K562 (cell line): ENCODE data around the gene CSTF2T. TPM values are rescaled to one million over a fixed set of nuclear protein-coding genes. Genes with fewer than 3 reads are reported as not detected.

Experiments
- ATAC-seq: fragments of 200-7000 bp; cut with Tn5 transposase; 3 replicates; pipeline ENCODE4 v1.9.1; 2020; ENCODE audit warnings: moderate library complexity
- BruUV-seq: library from RNA; stranded (reverse); fragments of 400-500 nt; replicated peaks from 2 replicates; lab custom pipeline; 2021; lab: Mats Ljungman, UMichigan
- CTCF ChIA-PET: fragments of 300-600 bp; formaldehyde crosslinking; extraction: SDS; loops from one replicate; lab custom pipeline; 2021; ENCODE audit warnings: low intra/inter-chr PET ratio; lab: Yijun Ruan, JAX
- POLR2A ChIA-PET: fragments of 300-600, 350-650 bp; sonication (Branson Sonifier 250); formaldehyde crosslinking; extraction: SDS; loops from one replicate; lab custom pipeline; 2021; ENCODE audit warnings: antibody characterized with exemption, inconsistent platforms; lab: Yijun Ruan, JAX
- DNase-seq, 4 experiments: peaks; one replicate each; pipeline versions ENCODE4 v3.0.0 to v3.0.0-alpha.2; 2011 to 2018; ENCODE audit warnings: low spot score in 3 of 4, mixed read lengths in 3 of 4; ENCODE audit errors: extremely low read depth in 1 of 4
- FAIRE-seq: peaks from 2 replicates; lab custom pipeline; 2011; peaks lifted over from hg19 to GRCh38; lab: Jason Lieb, UNC
- H2AFZ ChIP-seq: 2 replicates; pipeline ENCODE4 v1.6.0; 2011; ENCODE audit warnings: low read depth, low read length, control low read depth, inconsistent platforms
- H3K27ac ChIP-seq: fragments of 200-600 bp; 3 replicates; pipeline ENCODE4 v1.8.0; 2011; ENCODE audit warnings: low read depth, mild to moderate bottlenecking, control low read depth, inconsistent platforms, low read length, moderate library complexity, mixed read lengths; ENCODE audit errors: extremely low read depth
- H3K27me3 ChIP-seq, 2 experiments: fragments of 300-600 bp in 1 of 2; 2 replicates in 1 of 2; 3 replicates in 1 of 2; pipeline versions ENCODE4 v1.6.0 to v1.8.0; 2011; ENCODE audit warnings: inconsistent platforms in 2 of 2, low read length in 2 of 2, mild to moderate bottlenecking in 1 of 2, mixed read lengths in 1 of 2, moderate library complexity in 1 of 2; ENCODE audit not compliant: control insufficient read depth in 2 of 2, insufficient read depth in 2 of 2
- H3K36me3 ChIP-seq: fragments of 300-600 bp; 3 replicates; pipeline ENCODE4 v1.8.0; 2011; ENCODE audit warnings: mild to moderate bottlenecking, low read length, inconsistent platforms; ENCODE audit not compliant: control insufficient read depth, insufficient read depth
- H3K4me1 ChIP-seq, 2 experiments: fragments of 200-600 bp in 1 of 2; replicated peaks in 1 of 2; 2 replicates in 1 of 2; 3 replicates in 1 of 2; pipeline versions ENCODE4 v1.5.1 to v1.8.0; 2011; ENCODE audit warnings: inconsistent platforms in 2 of 2, low read length in 2 of 2, mild to moderate bottlenecking in 1 of 2, mixed read lengths in 1 of 2, moderate library complexity in 1 of 2; ENCODE audit not compliant: control insufficient read depth in 2 of 2, insufficient read depth in 2 of 2
- H3K4me2 ChIP-seq: 2 replicates; pipeline ENCODE4 v1.6.1; 2011; ENCODE audit warnings: low read length, control low read depth, inconsistent platforms, mixed read lengths; ENCODE audit not compliant: insufficient read depth
- H3K4me3 ChIP-seq: fragments of 200-600 bp; sonication (generic), shearing (Covaris generic); 2 replicates; pipeline ENCODE4 v1.5.1; 2016; ENCODE audit warnings: control low read depth, inconsistent platforms
- H3K79me2 ChIP-seq: fragments of 200-600 bp; 3 replicates; pipeline ENCODE4 v1.8.0; 2011; ENCODE audit warnings: low read length, inconsistent platforms; ENCODE audit not compliant: control insufficient read depth, insufficient read depth
- H3K9ac ChIP-seq, 2 experiments: 2 replicates each; pipeline versions ENCODE4 v1.6.0 to v1.6.1; 2011; ENCODE audit warnings: low read depth in 2 of 2, low read length in 2 of 2, control low read depth in 1 of 2, inconsistent platforms in 1 of 2, mild to moderate bottlenecking in 1 of 2, mixed read lengths in 1 of 2; ENCODE audit not compliant: insufficient read depth in 1 of 2
- H3K9me1 ChIP-seq: one replicate; pipeline ENCODE4 v1.6.0; 2011; ENCODE audit warnings: inconsistent platforms, mild to moderate bottlenecking, low read length, moderate library complexity; ENCODE audit not compliant: control insufficient read depth, insufficient read depth
- H3K9me3 ChIP-seq: replicated peaks from 2 replicates; pipeline ENCODE4 v1.5.1; 2011; ENCODE audit warnings: low read depth, low read length, inconsistent platforms; ENCODE audit not compliant: control insufficient read depth, insufficient read depth
- H4K20me1 ChIP-seq: replicated peaks from 2 replicates; pipeline ENCODE4 v1.6.1; 2011; ENCODE audit warnings: low read length, inconsistent platforms, mixed read lengths; ENCODE audit not compliant: control insufficient read depth, insufficient read depth
- EP300 ChIP-seq: IDR thresholded peaks from 2 replicates; pipeline ENCODE4 v1.6.1; 2012; ENCODE audit warnings: low read length, improper control_type of control experiment
- PTRF ChIP-seq: fragments of 450-650 bp; IDR thresholded peaks from 2 replicates; pipeline ENCODE4 v1.6.1; 2016; ENCODE audit warnings: mild to moderate bottlenecking, missing genetic modification characterization, missing compliant biosample characterization
- TAF9B ChIP-seq: fragments of 450-650 bp; IDR thresholded peaks from 2 replicates; pipeline ENCODE4 v1.6.1; 2018; ENCODE audit warnings: mild to moderate bottlenecking; ENCODE audit not compliant: partially characterized antibody
- ZNF134 ChIP-seq: fragments of 250-450 bp; sonication (Bioruptor Pico); conservative IDR thresholded peaks from 2 replicates; pipeline ENCODE4 v1.4.0; 2020
- WGBS: fragments of 100-300 bp; shearing (Covaris generic); methylation state at CpG from one replicate; pipeline ENCODE4 v1.1.6; 2016; ENCODE audit warnings: low coverage, mixed read lengths; ENCODE audit not compliant: insufficient coverage; ENCODE audit errors: missing lambda C conversion rate; 5-methylcytosine and 5-hydroxymethylcytosine counted together
- in situ Hi-C: fragments of 300-500 bp; cut with MboI; formaldehyde crosslinking; loops from 4 replicates; pipeline ENCODE4 v1.15.0; 2018; ENCODE audit warnings: inconsistent platforms, mixed read lengths
- intact Hi-C: fragments of 100-400 bp; cut with micrococcal nuclease; formaldehyde crosslinking; loops from 2 replicates; pipeline ENCODE4 v1.14.2; 2022
- polyA plus RNA-seq, 8 experiments: library from polyadenylated mRNA; depleted of rRNA in 4 of 8; stranded (reverse) in 5 of 8; unstranded in 3 of 8; fragments of >200 nt; fragmentation: Nextera tagmentation in 2 of 8; fragmentation: Illumina TruSeq in 1 of 8; extraction: Ambion mirVana in 2 of 8; extraction: Trizol in 1 of 8; gene quantifications; 2 replicates each; pipeline versions ENCODE4 v1.2.1 to v1.2.3, GENCODE V29; 2011 to 2014; ENCODE audit warnings: inconsistent platforms in 1 of 8, missing spikeins in 1 of 8
- total RNA-seq, 7 experiments: library from RNA; depleted of rRNA in 6 of 7; stranded (reverse); fragments of >200 nt in 6 of 7; fragmentation: Illumina TruSeq in 2 of 7; extraction: Trizol in 2 of 7; gene quantifications; 2 replicates each; pipeline versions ENCODE4 v1.2.1 to v1.2.3, GENCODE V29; 2011 to 2021; ENCODE audit warnings: low replicate concordance in 1 of 7
- TF ChIP-seq, protein P1 (sequence below): fragments of 200-800 bp; sonication (Bioruptor generic); IDR thresholded peaks from 2 replicates; pipeline ENCODE4 v1.6.1; 2016; ENCODE audit warnings: missing genetic modification characterization, missing compliant biosample characterization
- TF ChIP-seq, protein P2 (sequence below): sonication (generic); formaldehyde crosslinking; IDR thresholded peaks from 2 replicates; pipeline ENCODE4 v1.8.0; 2022; ENCODE audit warnings: mild to moderate bottlenecking, missing genetic modification reagents
- TF ChIP-seq, protein P3 (sequence below): fragments of 250-450 bp; sonication (Bioruptor Pico); IDR thresholded peaks from 2 replicates; pipeline ENCODE4 v1.8.0; 2021; ENCODE audit warnings: borderline replicate concordance, mild to moderate bottlenecking, moderate library complexity; ENCODE audit not compliant: poor library complexity, severe bottlenecking
- TF ChIP-seq, protein P4 (sequence below): sonication (generic); formaldehyde crosslinking; IDR thresholded peaks from 2 replicates; pipeline ENCODE4 v1.8.1; 2022; ENCODE audit warnings: missing genetic modification reagents
- TF ChIP-seq, protein P5 (sequence below): IDR thresholded peaks from 3 replicates; pipeline ENCODE4 v1.6.1; 2011; ENCODE audit warnings: borderline replicate concordance, mild to moderate bottlenecking; ENCODE audit not compliant: insufficient read length, insufficient read depth

Gene CSTF2T
- total and polyA plus RNA-seq, 9 of the 15 experiments (the other 6 are each of a cell fraction or from before 2014, with no cell fraction given): 10.3 to 32.4 (median 24.2) TPM

DNA sequence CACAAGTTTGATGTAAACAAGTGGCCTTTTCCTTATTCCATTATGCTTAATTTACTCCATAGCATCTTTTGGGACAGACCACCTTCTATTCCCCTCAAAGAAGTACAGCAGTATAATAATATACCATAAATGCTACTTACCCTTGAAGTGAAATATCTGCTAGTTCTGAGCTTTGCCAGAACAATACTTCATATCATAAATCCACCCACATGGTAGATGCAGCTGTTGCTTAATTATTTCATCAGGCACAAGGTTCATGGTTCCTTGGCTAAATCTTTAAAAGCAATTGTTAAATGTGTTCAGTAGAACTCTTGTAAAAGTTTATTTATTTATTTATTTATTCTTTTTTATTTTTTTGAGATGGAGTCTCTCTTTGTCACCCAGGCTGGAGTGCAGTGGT lies 32.9 kb downstream of the CSTF2T start (continued):
- TF ChIP-seq, protein P1, sequence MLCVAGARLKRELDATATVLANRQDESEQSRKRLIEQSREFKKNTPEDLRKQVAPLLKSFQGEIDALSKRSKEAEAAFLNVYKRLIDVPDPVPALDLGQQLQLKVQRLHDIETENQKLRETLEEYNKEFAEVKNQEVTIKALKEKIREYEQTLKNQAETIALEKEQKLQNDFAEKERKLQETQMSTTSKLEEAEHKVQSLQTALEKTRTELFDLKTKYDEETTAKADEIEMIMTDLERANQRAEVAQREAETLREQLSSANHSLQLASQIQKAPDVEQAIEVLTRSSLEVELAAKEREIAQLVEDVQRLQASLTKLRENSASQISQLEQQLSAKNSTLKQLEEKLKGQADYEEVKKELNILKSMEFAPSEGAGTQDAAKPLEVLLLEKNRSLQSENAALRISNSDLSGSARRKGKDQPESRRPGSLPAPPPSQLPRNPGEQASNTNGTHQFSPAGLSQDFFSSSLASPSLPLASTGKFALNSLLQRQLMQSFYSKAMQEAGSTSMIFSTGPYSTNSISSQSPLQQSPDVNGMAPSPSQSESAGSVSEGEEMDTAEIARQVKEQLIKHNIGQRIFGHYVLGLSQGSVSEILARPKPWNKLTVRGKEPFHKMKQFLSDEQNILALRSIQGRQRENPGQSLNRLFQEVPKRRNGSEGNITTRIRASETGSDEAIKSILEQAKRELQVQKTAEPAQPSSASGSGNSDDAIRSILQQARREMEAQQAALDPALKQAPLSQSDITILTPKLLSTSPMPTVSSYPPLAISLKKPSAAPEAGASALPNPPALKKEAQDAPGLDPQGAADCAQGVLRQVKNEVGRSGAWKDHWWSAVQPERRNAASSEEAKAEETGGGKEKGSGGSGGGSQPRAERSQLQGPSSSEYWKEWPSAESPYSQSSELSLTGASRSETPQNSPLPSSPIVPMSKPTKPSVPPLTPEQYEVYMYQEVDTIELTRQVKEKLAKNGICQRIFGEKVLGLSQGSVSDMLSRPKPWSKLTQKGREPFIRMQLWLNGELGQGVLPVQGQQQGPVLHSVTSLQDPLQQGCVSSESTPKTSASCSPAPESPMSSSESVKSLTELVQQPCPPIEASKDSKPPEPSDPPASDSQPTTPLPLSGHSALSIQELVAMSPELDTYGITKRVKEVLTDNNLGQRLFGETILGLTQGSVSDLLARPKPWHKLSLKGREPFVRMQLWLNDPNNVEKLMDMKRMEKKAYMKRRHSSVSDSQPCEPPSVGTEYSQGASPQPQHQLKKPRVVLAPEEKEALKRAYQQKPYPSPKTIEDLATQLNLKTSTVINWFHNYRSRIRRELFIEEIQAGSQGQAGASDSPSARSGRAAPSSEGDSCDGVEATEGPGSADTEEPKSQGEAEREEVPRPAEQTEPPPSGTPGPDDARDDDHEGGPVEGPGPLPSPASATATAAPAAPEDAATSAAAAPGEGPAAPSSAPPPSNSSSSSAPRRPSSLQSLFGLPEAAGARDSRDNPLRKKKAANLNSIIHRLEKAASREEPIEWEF (CRISPR knock-in tag): no peak
- no peak for TF ChIP-seq TAF9B
- TF ChIP-seq, protein P2, sequence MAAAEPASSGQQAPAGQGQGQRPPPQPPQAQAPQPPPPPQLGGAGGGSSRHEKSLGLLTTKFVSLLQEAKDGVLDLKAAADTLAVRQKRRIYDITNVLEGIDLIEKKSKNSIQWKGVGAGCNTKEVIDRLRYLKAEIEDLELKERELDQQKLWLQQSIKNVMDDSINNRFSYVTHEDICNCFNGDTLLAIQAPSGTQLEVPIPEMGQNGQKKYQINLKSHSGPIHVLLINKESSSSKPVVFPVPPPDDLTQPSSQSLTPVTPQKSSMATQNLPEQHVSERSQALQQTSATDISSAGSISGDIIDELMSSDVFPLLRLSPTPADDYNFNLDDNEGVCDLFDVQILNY: no peak
- TF ChIP-seq PTRF (tag): no peak
- no peak for TF ChIP-seq EP300
- TF ChIP-seq, all 486 proteins: peak for 0

DNA sequence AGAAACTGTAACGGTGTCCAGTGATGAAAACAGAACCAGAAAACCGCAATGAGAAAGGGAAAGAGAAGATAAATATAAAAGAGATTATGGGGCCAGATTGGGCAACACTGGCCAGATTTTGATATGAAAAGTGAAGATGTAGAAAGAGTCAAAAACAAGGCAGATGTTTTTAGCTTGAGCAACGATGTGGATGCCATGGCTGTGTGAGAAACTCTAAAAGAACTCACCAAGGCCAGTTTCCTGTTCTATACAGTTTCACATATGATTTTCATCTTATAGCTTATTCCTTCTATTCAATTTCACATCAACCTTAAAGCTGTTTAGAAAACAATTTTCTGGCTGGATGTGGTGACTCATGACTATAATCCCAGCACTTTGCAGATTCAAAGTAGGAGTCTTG lies 36.3 kb downstream of the CSTF2T start:
- no peaks in the 10 kb centered on the region; the same call in 1 of the 2 replicates for H3K9me3 ChIP-seq
- no TSS peak for BruUV-seq
- H3K27me3 ChIP-seq: no peaks in the 10 kb centered on the region
- in situ Hi-C loops (no loop called here), intact Hi-C loops (no loop called here)
- H4K20me1 ChIP-seq: no peaks in the 10 kb centered on the region
- no peak overlapping the region for H3K4me2 ChIP-seq
- no peaks in the 10 kb centered on the region for H3K79me2 ChIP-seq
- ATAC-seq (no peak), FAIRE-seq (no peak), DNase-seq (no peak)
- H2AFZ ChIP-seq: no peak overlapping the region
- ChIA-PET POLR2A (no interaction called here), CTCF (no interaction called here)
- no peak overlapping the region for H3K4me3 ChIP-seq
- WGBS: 0% methylated on average over 3 of the region's 3 CpGs
- H3K9ac ChIP-seq: no peak overlapping the region
- no peak overlapping the region for H3K27ac ChIP-seq
- H3K36me3 ChIP-seq: no peaks in the 10 kb centered on the region
- H3K4me1 ChIP-seq: no peaks in the 10 kb centered on the region
- H3K9me1 ChIP-seq: no peaks in the 10 kb centered on the region
- TF ChIP-seq, protein P3, sequence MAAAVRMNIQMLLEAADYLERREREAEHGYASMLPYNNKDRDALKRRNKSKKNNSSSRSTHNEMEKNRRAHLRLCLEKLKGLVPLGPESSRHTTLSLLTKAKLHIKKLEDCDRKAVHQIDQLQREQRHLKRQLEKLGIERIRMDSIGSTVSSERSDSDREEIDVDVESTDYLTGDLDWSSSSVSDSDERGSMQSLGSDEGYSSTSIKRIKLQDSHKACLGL (CRISPR knock-in tag): no peak
- no peak for TF ChIP-seq ZNF134
- TF ChIP-seq, protein P4, sequence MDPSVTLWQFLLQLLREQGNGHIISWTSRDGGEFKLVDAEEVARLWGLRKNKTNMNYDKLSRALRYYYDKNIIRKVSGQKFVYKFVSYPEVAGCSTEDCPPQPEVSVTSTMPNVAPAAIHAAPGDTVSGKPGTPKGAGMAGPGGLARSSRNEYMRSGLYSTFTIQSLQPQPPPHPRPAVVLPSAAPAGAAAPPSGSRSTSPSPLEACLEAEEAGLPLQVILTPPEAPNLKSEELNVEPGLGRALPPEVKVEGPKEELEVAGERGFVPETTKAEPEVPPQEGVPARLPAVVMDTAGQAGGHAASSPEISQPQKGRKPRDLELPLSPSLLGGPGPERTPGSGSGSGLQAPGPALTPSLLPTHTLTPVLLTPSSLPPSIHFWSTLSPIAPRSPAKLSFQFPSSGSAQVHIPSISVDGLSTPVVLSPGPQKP (CRISPR knock-in tag): no peak
- TF ChIP-seq, protein P5, sequence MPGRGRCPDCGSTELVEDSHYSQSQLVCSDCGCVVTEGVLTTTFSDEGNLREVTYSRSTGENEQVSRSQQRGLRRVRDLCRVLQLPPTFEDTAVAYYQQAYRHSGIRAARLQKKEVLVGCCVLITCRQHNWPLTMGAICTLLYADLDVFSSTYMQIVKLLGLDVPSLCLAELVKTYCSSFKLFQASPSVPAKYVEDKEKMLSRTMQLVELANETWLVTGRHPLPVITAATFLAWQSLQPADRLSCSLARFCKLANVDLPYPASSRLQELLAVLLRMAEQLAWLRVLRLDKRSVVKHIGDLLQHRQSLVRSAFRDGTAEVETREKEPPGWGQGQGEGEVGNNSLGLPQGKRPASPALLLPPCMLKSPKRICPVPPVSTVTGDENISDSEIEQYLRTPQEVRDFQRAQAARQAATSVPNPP: no peak
